ENCODE results near the gene SKIC2.

SKIC2 gene

DNA sequence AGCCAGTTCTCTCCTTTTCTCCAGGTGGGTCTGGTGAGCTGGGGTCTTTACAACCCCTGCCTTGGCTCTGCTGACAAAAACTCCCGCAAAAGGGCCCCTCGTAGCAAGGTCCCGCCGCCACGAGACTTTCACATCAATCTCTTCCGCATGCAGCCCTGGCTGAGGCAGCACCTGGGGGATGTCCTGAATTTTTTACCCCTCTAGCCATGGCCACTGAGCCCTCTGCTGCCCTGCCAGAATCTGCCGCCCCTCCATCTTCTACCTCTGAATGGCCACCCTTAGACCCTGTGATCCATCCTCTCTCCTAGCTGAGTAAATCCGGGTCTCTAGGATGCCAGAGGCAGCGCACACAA, 13.8 kb upstream of the SKIC2 start:
- TF ChIP-seq, protein P1, sequence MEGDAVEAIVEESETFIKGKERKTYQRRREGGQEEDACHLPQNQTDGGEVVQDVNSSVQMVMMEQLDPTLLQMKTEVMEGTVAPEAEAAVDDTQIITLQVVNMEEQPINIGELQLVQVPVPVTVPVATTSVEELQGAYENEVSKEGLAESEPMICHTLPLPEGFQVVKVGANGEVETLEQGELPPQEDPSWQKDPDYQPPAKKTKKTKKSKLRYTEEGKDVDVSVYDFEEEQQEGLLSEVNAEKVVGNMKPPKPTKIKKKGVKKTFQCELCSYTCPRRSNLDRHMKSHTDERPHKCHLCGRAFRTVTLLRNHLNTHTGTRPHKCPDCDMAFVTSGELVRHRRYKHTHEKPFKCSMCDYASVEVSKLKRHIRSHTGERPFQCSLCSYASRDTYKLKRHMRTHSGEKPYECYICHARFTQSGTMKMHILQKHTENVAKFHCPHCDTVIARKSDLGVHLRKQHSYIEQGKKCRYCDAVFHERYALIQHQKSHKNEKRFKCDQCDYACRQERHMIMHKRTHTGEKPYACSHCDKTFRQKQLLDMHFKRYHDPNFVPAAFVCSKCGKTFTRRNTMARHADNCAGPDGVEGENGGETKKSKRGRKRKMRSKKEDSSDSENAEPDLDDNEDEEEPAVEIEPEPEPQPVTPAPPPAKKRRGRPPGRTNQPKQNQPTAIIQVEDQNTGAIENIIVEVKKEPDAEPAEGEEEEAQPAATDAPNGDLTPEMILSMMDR (IDR thresholded peaks at IDR 0.05; ENCODE audit: low read depth, low read length, missing control alignments), result no peak
- H3K4me3 ChIP-seq (replicated peaks; ENCODE audit: low read depth, low read length), result no peak overlapping the region

GRCh38 chr6:31945507-31946369, 13.2 kb upstream of the SKIC2 start, which contains the start of gene CFB:
Gene CFB, plus strand, starts transcription at chr6:31946095. Its CDS starts 127 bp downstream, at chr6:31946222.
- TF ChIP-seq, protein P1 (IDR thresholded peaks at IDR 0.05; ENCODE audit: low read depth, low read length, missing control alignments), result no peak
- DNase-seq (ENCODE audit: extremely low read depth, low read depth), result no peak
- H3K4me3 ChIP-seq (replicated peaks; ENCODE audit: low read depth, low read length), result no peak within 1 kb of the TSS

More for the DNA sequence above, 13.8 kb upstream of the SKIC2 start:
- DNase-seq (ENCODE audit: extremely low read depth, low read depth), result no peak

DNA sequence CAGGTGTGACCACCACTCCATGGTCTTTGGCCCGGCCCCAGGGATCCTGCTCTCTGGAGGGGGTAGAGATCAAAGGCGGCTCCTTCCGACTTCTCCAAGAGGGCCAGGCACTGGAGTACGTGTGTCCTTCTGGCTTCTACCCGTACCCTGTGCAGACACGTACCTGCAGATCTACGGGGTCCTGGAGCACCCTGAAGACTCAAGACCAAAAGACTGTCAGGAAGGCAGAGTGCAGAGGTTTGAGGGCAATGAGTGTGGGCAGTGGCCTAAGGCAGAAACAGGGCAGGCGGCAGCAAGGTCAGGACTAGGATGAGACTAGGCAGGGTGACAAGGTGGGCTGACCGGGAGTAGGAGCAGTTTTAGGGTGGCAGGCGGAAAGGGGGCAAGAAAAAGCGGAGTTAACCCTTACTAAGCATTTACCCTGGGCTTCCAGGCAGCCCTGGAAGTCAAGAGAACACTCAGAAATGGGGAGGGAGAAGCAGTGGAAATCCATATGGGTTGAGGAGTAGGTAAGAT, 12.5 kb upstream of the SKIC2 start:
- TF ChIP-seq, protein P1 (IDR thresholded peaks at IDR 0.05; ENCODE audit: low read depth, low read length, missing control alignments), result no peak
- DNase-seq (ENCODE audit: extremely low read depth, low read depth), result no peak
- no peak overlapping the region for H3K4me3 ChIP-seq (replicated peaks; ENCODE audit: low read depth, low read length)

DNA sequence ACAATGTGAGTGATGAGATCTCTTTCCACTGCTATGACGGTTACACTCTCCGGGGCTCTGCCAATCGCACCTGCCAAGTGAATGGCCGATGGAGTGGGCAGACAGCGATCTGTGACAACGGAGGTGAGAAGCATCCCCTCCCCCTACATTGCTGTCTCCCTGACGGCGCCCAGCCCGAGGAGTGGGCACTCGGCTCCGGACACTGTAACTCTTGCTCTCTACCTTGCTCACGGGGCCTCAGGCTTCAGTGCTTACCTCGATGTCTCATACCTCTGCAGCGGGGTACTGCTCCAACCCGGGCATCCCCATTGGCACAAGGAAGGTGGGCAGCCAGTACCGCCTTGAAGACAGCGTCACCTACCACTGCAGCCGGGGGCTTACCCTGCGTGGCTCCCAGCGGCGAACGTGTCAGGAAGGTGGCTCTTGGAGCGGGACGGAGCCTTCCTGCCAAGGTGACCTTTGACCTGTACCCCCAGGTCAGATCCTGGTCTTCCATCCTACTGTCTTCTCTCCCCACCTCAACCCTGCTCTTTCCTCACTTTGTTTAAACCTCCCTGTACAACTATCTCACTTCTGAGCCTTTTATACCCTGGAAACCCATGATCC, 11.8 kb upstream of the SKIC2 start:
- DNase-seq (ENCODE audit: extremely low read depth, low read depth), result no peak
- H3K4me3 ChIP-seq (replicated peaks; ENCODE audit: low read depth, low read length), result no peak overlapping the region
- TF ChIP-seq, protein P1 (IDR thresholded peaks at IDR 0.05; ENCODE audit: low read depth, low read length, missing control alignments), result no peak

GRCh38 chr6:31947864-31948263, 11.1 kb upstream of the SKIC2 start:
- TF ChIP-seq, protein P1 (IDR thresholded peaks at IDR 0.05; ENCODE audit: low read depth, low read length, missing control alignments), result no peak
- DNase-seq (ENCODE audit: extremely low read depth, low read depth), result no peak
- no peak overlapping the region for H3K4me3 ChIP-seq (replicated peaks; ENCODE audit: low read depth, low read length)

DNA sequence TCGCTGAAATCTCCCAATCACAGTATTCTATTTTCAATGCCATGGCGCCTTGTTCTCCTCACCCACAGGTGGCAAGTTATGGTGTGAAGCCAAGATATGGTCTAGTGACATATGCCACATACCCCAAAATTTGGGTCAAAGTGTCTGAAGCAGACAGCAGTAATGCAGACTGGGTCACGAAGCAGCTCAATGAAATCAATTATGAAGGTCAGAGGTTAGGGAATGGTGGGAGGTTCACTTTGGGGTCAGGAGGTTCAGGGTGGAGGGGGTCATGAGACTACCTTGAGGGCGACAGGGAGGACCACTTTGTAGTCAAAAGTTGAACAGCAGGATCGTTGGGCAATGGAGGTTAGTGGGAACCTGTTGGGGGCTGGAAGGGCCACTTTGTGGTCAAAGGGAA, 10.7 kb upstream of the SKIC2 start:
- H3K4me3 ChIP-seq (replicated peaks; ENCODE audit: low read depth, low read length), result no peak overlapping the region
- TF ChIP-seq, protein P1 (IDR thresholded peaks at IDR 0.05; ENCODE audit: low read depth, low read length, missing control alignments), result no peak
- DNase-seq (ENCODE audit: extremely low read depth, low read depth), result no peak
